HuH-7.5 (cell line): ENCODE data around the gene ATP5MK.
"Not testable (repeated sequence)": the region's sequence is repeated elsewhere in the genome, so short reads cannot be mapped to it uniquely, and the experiment has no call there.

Experiments used
- DNase-seq: peaks from one replicate; pipeline ENCODE4 v3.0.0; 2011; ENCODE audit warnings: low spot score

The ATP5MK gene

DNA sequence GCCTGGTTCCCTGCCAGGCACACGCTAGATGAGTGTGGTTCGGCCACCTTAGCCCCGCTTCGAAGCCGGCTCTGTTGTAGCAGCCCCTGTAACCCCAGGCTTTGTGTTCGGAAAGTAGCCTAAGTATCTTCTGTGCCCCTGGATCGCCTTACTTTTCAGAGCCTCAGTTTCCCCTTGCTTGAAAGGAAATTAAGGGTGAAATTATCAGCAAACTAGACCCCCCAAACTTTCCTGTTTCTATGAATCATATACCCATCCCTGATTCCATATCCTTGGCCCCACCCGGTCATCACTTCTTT, 463 bp upstream of the ATP5MK start:
- no peak for DNase-seq

DNA sequence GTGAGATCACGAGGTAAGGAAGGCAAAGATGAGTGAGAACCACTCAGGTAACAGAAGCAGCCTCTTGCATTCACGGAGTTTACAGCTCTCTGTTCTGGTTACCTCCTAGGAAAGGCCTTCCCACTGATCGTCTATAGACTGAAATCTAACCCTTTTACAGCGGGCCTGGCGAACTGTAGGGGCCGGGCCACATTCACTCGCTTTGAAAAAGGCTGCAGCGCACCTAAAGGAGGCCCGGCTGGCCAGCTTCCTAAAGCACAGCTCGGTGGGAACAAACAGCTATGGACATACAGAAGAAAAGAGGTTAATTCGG, 565 bp downstream of the ATP5MK start:
- DNase-seq, result no peak

DNA sequence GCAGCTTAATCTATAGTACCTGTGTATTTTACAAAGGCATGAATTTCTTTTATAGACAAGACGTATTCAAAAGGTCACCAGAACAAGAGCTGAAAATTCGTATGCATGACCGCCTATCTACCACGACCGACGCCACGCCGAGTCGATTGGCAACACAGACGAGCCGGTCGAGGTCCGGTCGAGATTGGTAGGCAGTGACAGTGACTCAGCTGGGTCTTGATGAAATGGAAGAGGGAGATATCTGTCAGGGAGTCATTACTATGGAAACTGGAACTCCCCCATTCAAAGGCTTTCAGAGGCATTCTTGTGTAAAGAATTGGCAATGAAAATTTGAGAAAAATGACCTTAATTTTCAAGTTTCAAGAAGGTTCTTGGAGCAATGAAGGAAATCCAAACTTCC, 2.1 kb downstream of the ATP5MK start:
- no peak for DNase-seq

DNA sequence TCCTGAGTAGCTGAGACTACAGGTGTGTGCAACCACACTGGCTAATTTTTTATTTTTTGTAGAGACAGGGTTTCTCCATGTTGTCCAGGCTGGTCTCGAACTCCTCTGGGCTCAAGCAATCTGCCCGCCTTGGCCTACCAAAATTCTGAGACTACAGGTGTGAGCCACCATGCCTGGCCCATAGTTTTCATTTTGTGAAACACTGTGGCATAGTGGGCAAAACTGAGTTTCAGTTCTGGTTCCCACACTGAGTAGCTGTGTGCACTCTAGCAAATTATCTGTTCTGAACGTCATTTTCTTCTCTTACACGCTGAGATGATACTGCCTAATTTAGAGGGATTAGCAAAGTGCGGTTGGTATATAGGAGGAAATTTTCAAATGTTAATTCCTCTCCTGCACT, 13.5 kb downstream of the ATP5MK start:
- no peak for DNase-seq

DNA sequence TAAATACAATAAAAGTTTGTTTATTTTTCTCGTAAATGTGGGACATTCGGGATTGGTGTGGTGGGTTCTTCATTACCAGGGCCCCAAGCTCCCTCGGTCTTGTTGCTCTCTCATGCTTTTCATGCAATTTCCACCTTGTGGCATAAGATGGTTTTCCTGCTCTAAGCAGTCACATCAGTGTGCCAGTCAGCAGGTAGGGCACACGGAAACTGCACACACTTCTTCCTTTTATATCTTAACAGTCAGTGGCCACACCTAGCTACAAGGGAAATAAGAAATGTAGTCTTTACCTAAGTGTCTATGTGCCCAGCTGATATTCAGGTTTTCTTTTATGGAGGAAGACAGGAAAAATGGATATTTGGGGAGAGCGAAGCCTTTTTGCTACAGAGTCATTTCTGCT, 22.0 kb downstream of the ATP5MK start:
- DNase-seq, result no peak

DNA sequence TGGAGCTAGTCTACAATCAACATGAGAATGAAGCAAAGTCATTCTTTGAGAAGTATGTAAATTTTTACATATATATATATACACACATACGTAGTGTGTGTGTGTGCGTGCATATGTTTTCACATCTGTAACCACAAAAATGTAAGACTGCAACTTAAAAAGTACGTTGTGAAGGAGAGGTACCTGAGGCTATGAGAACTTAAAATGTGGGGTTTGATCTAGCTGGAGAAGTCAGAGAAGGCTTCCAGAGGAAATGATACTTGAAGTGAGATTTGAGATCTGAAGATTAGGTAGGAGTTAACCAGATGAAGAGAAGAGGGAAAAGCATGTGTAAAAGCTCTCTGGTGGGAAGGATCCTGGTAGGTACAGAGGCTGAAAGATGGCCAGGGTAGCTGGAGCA, 22.7 kb downstream of the ATP5MK start:
- no peak for DNase-seq

DNA sequence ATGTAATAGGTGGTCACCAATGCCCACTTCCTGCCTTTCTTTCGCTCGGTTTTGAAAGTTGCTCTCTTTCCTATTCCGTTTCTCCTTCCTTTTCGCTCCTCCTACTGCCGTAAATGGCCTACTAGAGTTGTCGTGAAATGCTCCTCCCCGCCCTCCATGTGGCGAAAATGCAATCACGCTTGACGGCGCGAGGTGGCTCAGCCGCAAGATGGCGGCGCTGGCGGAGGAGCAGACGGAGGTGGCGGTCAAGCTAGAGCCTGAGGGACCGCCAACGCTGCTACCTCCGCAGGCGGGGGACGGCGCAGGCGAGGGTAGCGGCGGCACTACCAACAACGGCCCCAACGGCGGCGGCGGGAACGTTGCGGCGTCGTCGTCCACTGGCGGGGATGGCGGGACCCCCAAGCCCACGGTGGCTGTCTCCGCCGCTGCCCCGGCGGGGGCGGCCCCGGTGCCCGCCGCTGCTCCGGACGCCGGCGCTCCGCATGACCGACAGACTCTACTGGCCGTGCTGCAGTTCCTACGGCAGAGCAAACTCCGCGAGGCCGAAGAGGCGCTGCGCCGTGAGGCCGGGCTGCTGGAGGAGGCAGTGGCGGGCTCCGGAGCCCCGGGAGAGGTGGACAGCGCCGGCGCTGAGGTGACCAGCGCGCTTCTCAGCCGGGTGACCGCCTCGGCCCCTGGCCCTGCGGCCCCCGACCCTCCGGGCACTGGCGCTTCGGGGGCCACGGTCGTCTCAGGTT, 28.3 kb downstream of the ATP5MK start, which contains the start of gene TAF5:
TSS of gene TAF5 (plus strand) at position 195 of the 737 bp plus-strand sequence. CDS start at position 209, 14 bp downstream.
- peak; percentile 72 for DNase-seq

DNA sequence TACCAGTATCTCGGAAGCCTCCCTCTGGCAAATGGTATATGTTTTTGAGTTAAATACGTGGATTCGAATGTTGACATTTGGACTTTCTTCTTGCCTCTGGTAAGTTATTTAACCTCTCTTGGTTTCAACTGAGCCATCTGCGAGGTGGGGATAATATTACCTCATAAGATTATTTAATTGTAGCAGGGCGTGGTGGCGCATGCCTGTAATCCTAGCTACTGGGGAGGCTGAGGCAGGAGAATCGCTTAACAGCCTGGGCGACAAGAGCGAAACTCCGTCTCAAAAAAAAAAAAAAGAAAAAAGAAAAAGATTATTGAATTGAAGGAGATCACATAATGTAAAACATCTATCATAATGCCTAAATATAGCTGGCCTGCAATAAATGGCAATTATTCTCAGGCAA, 28.9 kb downstream of the ATP5MK start:
- DNase-seq, result no peak

DNA sequence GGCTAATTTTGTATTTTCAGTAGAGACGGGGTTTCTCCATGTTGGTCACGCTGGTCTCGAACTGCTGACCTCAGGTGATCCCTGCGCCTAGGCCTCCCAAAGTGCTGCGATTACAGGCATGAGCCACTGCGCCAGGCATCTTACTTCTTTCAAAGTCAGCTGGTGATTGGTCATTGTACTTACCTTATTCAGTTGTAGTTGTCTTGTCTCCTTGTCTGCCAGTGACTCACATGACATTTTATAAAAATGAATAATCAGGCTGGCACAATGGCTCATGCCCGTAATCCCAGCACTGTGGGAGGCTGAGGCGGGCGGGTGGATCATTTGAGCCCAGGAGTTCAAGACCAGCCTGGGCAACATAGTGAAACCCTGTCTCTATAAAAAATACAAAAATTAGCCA, 35.5 kb downstream of the ATP5MK start:
- not testable (repeated sequence) for DNase-seq

DNA sequence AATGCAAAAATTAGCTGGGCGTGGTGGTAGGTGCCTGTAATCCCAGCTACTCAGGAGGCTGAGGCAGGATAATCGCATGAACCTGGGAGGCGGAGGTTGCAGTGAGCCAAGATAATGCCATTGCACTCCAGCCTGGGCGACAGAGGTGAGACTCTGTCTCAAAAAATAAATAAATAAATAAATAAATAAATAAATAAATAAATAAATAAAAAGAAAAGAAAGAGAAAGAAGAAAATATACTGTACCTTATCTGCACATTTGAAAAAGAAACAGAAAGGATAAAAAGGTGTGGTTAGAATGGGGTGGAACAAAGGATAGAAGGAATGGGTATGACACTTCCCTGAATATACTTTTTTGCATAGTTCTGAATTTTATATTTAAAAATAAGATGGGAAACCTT, 36.8 kb downstream of the ATP5MK start:
- not testable (repeated sequence) for DNase-seq

DNA sequence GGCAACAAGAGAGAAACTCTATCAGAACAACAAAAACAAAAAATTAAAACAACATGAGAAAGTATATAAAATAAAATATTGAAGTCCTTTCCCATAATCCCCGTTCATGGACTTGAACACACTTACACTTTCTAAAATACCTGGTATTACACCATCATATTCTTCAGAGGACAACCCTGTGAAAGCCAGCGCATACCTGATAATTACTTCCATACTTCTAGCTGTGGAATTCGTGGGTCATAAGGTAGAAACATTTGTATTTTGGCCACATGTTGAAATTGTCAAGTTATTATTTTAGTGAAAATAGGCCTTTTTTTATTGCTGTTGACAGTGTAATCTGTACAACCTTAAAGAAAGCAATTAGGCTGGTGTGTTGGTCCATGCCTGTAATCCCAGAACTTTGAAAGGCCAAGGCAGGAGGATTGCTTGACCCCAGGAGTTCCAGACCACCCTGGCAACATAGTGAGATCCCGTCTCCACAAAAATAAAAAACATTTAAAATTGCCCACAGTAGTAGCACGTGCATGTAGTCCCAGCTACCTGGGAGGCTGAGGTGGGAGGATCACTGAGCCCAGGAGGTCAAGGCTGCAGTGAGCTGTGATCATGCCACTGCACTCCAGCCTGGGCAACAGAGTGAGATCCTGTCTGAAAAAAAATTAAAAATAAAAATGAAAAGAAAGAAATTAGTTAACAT, 40.2 kb downstream of the ATP5MK start:
- no peak for DNase-seq

DNA sequence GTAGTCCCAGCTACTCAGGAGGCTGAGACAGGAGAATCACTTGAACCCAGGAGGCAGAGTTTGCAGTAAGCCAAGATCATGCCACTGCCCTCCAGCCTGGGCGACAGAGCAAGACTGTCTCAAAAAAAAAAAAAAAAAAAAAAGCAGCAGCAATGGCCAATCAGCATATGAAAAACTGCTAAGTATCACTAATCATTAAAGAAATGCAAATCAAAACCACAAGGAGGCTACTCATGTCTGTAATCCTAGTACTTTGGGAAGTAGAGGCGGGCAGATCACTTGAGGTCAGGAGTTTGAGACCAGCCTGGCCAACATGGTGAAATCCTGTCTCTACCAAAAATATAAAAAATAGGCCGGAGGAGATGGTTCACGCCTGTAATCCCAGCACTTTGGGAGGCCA, 41.7 kb downstream of the ATP5MK start:
- DNase-seq, result not testable (repeated sequence)

DNA sequence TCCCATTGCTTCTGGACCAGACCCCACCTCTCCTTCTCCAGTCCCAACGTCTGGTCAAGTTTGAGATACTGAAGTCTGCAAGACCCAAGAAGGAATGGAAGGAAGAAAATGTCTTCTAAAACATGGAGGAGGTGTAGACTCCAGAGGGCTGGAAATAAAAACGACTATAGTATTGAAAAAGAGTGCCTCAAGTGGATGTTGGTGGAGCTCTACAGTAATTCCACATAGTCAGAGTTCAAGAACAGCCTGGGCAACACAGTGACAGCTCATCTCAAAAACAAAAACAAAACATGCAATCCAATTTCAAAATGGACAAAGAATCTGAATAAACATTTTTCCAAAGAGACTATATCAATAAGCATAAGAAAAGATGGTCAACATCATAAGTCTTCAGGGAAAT, 43.0 kb downstream of the ATP5MK start:
- no peak for DNase-seq

DNA sequence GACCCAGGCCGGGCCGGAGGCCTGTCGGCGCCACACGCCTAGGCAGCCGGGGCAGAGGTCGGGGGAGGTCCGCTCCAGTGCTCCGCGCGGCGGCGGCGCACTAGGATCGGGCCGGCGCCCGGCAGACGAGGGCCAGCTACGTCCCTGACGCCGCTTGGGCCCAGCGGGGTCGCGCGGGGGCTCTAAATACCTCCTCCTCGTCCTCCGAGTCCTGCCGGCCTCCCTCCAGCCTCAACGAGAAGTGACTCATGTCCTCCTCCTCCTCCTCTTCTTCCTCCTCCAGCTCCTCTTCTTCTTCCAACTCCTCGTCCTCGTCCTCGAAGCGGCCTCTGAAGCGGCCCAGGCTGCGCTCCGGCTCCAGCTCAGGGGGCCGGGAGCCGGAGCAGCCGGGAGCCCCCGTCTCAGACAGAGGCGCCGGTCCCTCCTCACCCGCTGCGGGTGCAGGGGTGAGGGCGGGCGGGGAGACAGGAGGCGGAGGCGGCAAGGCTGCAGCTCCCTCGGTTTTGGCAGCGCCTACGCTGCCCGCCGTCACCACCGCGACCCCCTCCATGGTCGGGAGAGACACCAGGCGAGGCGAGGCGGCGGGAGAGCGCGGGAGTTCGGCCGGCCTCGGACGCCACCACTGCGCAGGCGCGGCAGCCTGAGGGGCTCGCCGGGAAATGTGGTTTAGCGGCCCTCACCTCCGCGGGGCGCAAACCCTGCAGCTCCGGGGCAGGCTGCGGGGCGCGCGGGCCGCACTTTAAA, 45.6 kb downstream of the ATP5MK start, which contains the start of gene PCGF6:
TSS of gene PCGF6 (minus strand) at position 624 of the 744 bp plus-strand sequence. CDS start at position 550, 74 bp downstream.
- peak; percentile 89 for DNase-seq

DNA sequence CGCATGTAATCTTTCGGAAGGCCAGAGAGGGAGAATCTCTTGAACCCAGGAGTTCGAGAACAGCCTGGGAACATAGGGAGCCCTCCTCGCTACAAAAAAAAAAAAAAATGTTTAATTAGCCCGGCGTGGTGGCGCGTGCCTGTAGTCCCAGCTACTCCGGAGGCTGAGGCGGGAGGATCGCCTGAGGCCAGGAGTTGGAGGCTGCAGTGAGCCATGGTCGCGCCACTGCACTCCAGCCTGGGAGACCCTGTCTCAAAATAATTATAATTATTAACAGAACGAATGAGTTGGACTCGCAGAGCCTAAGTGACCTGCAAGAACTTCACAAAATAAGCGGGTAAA, 46.1 kb downstream of the ATP5MK start:
- DNase-seq, result no peak
